Psoas muscle (tissue), 8 donors: ENCODE results near the gene ZNRD2. TPM values are rescaled to one million over a fixed set of nuclear protein-coding genes. Genes with fewer than 3 reads are reported as not detected.

Source experiments
- ATAC-seq, 4 donors: fragments of 200-7000 bp; cut with Tn5 transposase; one replicate each; pipeline ENCODE4 v1.9.1; 2020; ENCODE audit warnings: moderate library complexity in 3 of 4, mild to moderate bottlenecking in 2 of 4
- DNase-seq, 2 donors: peaks; one replicate each; pipeline ENCODE4 v3.0.0-alpha.2; 2020
- H3K27ac ChIP-seq: fragments of 200-600 bp; one replicate; pipeline ENCODE4 v1.8.0; 2022
- H3K27me3 ChIP-seq, 3 donors: fragments of 200-600 bp in 1 of 3; one replicate each; pipeline versions ENCODE4 v1.6.1 to v1.8.0; 2013 to 2022; ENCODE audit warnings: low read length in 2 of 3, mild to moderate bottlenecking in 2 of 3, moderate library complexity in 1 of 3; ENCODE audit not compliant: insufficient read depth in 3 of 3
- H3K36me3 ChIP-seq, 2 donors: fragments of 200-600 bp in 1 of 2; one replicate each; pipeline versions ENCODE4 v1.6.1 to v1.8.0; 2013 to 2022; ENCODE audit warnings: low read depth in 1 of 2, mild to moderate bottlenecking in 1 of 2, moderate library complexity in 1 of 2; ENCODE audit not compliant: insufficient read depth in 1 of 2
- H3K4me1 ChIP-seq: fragments of 200-600 bp; one replicate; pipeline ENCODE4 v1.8.0; 2022
- H3K4me3 ChIP-seq: fragments of 200-600 bp; one replicate; pipeline ENCODE4 v1.8.0; 2022; ENCODE audit warnings: mild to moderate bottlenecking
- H3K9me3 ChIP-seq: fragments of 200-600 bp; one replicate; pipeline ENCODE4 v1.8.0; 2022
- CTCF ChIP-seq: fragments of 200-600 bp; IDR thresholded peaks from one replicate; pipeline ENCODE4 v1.8.0; 2022; ENCODE audit warnings: antibody characterized with exemption
- WGBS, 3 donors: extraction: QIAGEN DNeasy Blood & Tissue Kit; methylation state at CpG; one replicate each; pipeline versions ENCODE4 v1.1.6 to v1.1.7; 2013; 5-methylcytosine and 5-hydroxymethylcytosine counted together
- intact Hi-C, 2 donors: fragments of 100-400 bp; cut with DNase I; formaldehyde crosslinking; loops; one replicate each; pipeline versions ENCODE4 v1.11.0 to v1.14.2; 2022
- polyA plus RNA-seq, 3 donors: library from polyadenylated mRNA; stranded (reverse); fragments of 200-250 nt; gene quantifications; one replicate each; pipeline ENCODE4 v1.2.3, GENCODE V29; 2013
- total RNA-seq, 4 donors: library from RNA; stranded (reverse); fragmentation: NEBNext Ultra II Directional in 2 of 4; extraction: Animal tissue kit (Norgen Biotek cat#: 25700) in 2 of 4; gene quantifications; one replicate each; pipeline versions ENCODE4 v1.2.1 to v1.2.4, GENCODE V29; 2021 to 2023
- donor health status: healthy with polysubstance abuse.
- donor health status: DM: no; HTN: no; CAD: no; lungs with moderate emphysema.
- donor health status: Bipolar disorder and iron deficiency.
- donor health status: healthy.
- donor health status: DM: yes; HTN: yes; CAD: no.
- donor health status: DM: no; HTN: no; CAD: no.
- donor health status: DM: no; HTN: no; CAD: no.
- donor health status: DM: yes; HTN: yes; CAD: no.

ZNRD2 gene
- total and polyA plus RNA-seq, 7 donors, result 31.6 to 118 (median 43.5) TPM

- H3K27me3 ChIP-seq, result no peaks in the 10 kb centered on the region
- intact Hi-C loops, result no loop called here
- DNase-seq (peak in 1 of 2 donors; percentile 21), ATAC-seq (no peak)
- H3K4me1 ChIP-seq, result peaks cover 16% of the 10 kb centered on the region
- peaks cover 0 to 69% of the 10 kb centered on the region in 2 donors for H3K36me3 ChIP-seq
- no peaks in the 10 kb centered on the region for H3K9me3 ChIP-seq
- H3K4me3 ChIP-seq, result no peak overlapping the region
- no peak overlapping the region for H3K27ac ChIP-seq
- no peak for TF ChIP-seq CTCF
- 84 to 87% (median 85%) methylated on average over 42 to 43 of the region's 43 CpGs for WGBS, 3 donors
These were observed 31.9 kb upstream of the ZNRD2 start for GRCh38 chr11:65538232-65538914.

- DNase-seq (peak in 1 of 2 donors; percentile 22), ATAC-seq (no peak)
- H3K4me3 ChIP-seq, result peak overlapping the region; percentile 65
- H3K9me3 ChIP-seq, result no peaks in the 10 kb centered on the region
- peak overlapping the region; percentile 84 for H3K27ac ChIP-seq
- no peaks in the 10 kb centered on the region for H3K27me3 ChIP-seq
- no peak for TF ChIP-seq CTCF
- WGBS, 3 donors, result 84 to 88% (median 85%) methylated on average over 92 of the region's 92 CpGs
- intact Hi-C loops, result no loop called here
- H3K4me1 ChIP-seq, result peaks cover 16% of the 10 kb centered on the region
- peaks cover 0 to 66% of the 10 kb centered on the region in 2 donors for H3K36me3 ChIP-seq
These were observed 31.1 kb upstream of the ZNRD2 start for GRCh38 chr11:65538915-65539743.

- Histone ChIP-seq H3K9me3 (no peaks in the 10 kb centered on the region), H3K4me3 (peak overlapping the region; percentile 65), H3K36me3 (peaks cover 0 to 66% of the 10 kb centered on the region in 2 donors), H3K4me1 (peaks cover 16% of the 10 kb centered on the region), H3K27me3 (no peaks in the 10 kb centered on the region), H3K27ac (peak overlapping the region; percentile 84)
- DNase-seq (no peak), ATAC-seq (peak in 1 of 4 donors; percentile 15)
- WGBS, 3 donors, result 27 to 31% (median 29%) methylated on average over 51 to 60 of the region's 60 CpGs
- TF ChIP-seq CTCF, result no peak
- intact Hi-C loops, result loop anchor here in 1 of 2 donors (2.0 to 5.0 kb wide), 2 partner anchors 53 to 112 kb away; no protein-coding TSS in a partner anchor
These were observed 30.5 kb upstream of the ZNRD2 start for GRCh38 chr11:65539744-65540289.

GRCh38 chr11:65540290-65541092 lies 29.8 kb upstream of the ZNRD2 start:
- H3K4me3 ChIP-seq, result peak overlapping the region; percentile 65
- ATAC-seq (peak; percentile 85 to 95 (median 93)), DNase-seq (peak; percentile 89 to 95)
- H3K9me3 ChIP-seq, result no peaks in the 10 kb centered on the region
- intact Hi-C loops, result loop anchor here in 1 of 2 donors (1.0 to 5.0 kb wide), 3 partner anchors 32 to 112 kb away; partner anchors contain the start of gene FAM89B
- H3K27ac ChIP-seq, result peak overlapping the region; percentile 84
- peak; percentile 77 for TF ChIP-seq CTCF
- peaks cover 16% of the 10 kb centered on the region for H3K4me1 ChIP-seq
- peaks cover 0 to 63% of the 10 kb centered on the region in 2 donors for H3K36me3 ChIP-seq
- H3K27me3 ChIP-seq, result no peaks in the 10 kb centered on the region
- WGBS, 3 donors, result 0% methylated on average over 57 to 78 of the region's 78 CpGs
